ENCODE measurements around the gene PROZ.

- TF ChIP-seq CTCF (IDR thresholded peaks at IDR 0.05) (no peak), EZH2 (IDR thresholded peaks at IDR 0.05; ENCODE audit: borderline replicate concordance, insufficient read depth, low read depth, low read length, poor library complexity, severe bottlenecking) (no peak)
Observed at GRCh38 chr13:113172419-113172926, 14.0 kb downstream of the PROZ start.
